CD1c-positive myeloid dendritic cell (primary cell): ENCODE measurements around the gene SGPP1.
"Not testable (repeated sequence)": the region's sequence is repeated elsewhere in the genome, so short reads cannot be mapped to it uniquely, and the experiment has no call there.

Experiments
- DNase-seq: peaks from one replicate; pipeline ENCODE4 v3.0.0-alpha.2; 2016; ENCODE audit errors: extremely low spot score

SGPP1 gene

DNA sequence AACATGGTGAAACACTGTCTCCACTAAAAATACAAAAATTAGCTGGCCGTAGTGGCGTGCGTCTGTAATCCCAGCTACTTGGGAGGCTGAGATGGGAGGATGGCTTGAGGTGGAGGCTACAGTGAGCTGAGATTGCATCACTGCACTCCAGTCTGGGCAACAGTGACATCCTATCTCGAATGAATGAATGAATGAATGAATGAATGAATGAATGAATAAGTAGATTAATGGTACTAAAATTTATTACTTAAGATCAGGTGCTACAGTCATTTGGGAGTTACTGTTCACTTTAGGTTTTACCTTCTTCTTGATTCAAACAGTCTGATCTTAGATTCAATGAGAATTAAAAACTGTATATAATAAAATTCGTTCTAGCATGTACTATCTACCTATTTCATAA, 54.6 kb downstream of the SGPP1 start:
- DNase-seq: no peak

GRCh38 chr14:63672417-63673180, 55.3 kb downstream of the SGPP1 start:
- DNase-seq: no peak

DNA sequence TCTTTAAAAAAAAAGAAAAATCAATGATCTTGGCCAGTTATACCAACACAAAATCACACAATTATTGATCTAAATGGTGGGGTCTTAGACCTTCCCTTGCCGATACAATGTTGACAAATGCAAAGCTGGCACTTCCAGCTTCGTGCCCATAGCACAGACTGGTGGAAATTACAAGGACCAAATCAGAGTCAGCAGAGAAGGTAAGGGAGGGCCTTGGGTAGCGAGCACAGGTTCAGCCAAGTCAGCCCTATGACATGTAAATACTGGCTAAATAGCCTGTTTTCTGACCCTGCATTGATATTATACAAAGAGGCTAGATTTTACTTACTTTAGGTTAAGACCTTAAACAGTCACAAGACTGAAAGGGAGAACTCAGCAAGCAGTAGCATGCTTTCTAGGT, 55.9 kb downstream of the SGPP1 start:
- DNase-seq: no peak

DNA sequence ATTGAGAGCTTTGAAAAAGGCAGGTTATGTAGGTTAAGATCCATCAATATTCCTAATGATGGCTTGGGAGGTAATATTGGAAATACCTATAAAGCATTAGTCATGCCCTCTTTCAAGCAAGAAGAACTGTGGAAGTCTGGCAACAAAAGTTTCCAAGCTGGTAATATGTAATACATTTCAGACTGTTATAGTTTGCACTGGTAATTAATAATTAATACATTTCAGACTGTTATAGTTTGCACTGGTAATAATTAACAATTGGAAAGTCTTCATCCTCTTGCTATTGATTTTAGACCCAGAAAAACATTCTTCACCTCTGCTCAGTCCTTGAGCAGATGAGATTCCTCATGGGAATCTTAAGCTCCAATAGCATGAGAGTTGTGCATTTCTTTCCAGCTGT, 57.2 kb downstream of the SGPP1 start:
- DNase-seq: no peak

DNA sequence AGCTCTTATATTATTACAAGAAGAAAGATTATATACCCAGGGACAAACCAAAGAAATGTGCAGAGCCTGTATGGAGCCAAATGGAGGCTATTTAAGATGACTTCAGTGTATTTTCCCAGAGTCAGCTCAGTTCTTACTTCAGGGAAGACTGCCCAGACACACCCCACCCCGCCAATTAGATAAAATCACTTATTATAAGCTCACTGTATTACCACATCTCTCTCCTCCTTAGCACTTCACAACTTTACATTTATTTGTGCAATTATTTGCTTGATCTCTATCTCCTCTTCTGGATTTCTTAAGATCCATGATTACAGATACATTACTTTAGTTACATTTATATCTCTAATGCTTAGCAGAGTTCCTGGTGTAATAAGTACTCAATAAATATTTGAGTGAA, 61.5 kb downstream of the SGPP1 start:
- no peak for DNase-seq

- DNase-seq: no peak
Measured at GRCh38 chr14:63663428-63664341, 64.2 kb downstream of the SGPP1 start.

- DNase-seq: no peak
Measured at GRCh38 chr14:63662776-63663175, 65.1 kb downstream of the SGPP1 start.

- DNase-seq: not testable (repeated sequence)
Measured at GRCh38 chr14:63661881-63662280, 66.0 kb downstream of the SGPP1 start.

- no peak for DNase-seq
Measured at GRCh38 chr14:63659726-63660125, 68.1 kb downstream of the SGPP1 start.

DNA sequence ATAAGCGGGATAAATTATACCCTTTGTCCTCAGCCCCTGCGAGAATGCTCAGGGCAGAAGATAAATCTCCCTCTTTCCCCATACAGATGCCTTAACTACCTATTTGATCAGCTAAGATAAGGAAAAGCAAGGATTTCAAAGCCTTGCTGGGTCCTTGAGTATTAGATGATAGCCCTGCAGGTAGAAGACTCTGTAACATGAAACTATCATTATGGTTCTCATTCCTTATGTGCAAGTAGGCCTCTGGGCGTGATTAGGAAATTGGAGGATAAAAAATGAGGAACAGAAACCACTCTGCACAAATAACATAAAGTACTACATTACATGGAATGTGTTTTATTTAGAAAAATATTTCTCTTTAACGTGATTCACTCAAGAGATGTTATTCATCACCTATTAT, 71.7 kb downstream of the SGPP1 start:
- DNase-seq: peak; percentile 74

GRCh38 chr14:63654936-63655335, 72.9 kb downstream of the SGPP1 start:
- no peak for DNase-seq

GRCh38 chr14:63654346-63654745, 73.5 kb downstream of the SGPP1 start:
- no peak for DNase-seq

DNA sequence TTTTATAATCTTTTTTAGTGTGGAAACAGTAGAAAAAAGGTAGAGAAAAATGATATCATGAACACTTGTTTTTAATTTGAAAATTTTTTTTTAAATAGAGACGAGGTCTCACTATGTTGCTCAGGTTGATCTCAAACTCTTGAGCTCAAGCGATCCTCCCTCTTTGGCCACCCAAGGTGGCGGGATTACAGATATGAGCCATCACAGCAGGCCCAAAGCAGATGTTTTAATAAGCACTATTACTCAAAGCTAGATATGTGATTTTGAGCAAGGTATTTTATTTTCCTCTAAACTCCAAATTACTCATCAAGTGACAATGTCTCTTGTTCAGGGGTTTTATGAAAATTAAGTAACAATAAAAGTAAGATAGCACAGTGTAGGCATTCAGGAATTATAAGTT, 75.5 kb downstream of the SGPP1 start:
- no peak for DNase-seq

- DNase-seq: peak; percentile 3
Measured at GRCh38 chr14:63650256-63650952, 77.5 kb downstream of the SGPP1 start.

DNA sequence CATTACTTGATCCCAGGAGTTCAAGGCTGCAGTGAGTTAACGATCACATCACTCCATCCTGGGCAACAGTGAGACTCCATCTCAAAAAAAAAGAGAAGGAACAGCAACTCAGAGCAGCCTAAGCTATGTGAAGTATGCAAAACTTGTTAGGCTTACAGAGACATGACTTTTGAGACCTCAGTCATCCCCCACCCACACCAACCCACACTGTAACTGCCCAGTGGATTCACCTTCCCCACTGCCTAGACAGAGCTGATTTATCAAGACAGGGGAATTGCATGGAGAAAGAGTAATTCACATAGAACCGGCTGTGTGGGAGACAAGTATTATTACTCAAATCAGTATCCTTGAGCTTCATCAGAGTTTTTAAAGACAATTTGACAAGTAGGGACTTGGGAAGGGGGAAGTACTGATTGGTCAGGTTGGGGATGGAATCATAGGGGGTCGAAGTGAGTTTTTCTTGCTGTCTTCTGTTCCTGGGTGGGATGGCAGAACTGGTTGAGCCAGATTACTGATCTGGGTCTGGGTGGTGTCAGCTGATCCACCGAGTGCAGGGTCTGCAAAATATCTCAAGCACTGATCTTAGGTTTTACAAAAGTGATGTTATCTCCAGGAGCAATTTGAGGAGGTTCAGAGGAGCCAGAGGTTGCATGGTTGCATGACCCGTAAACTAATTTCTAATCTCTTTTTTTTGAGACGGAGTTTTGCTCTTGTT, 80.0 kb downstream of the SGPP1 start:
- DNase-seq: peak; percentile 7

GRCh38 chr14:63644741-63645140, 83.1 kb downstream of the SGPP1 start:
- no peak for DNase-seq

GRCh38 chr14:63642656-63643382, 85.0 kb downstream of the SGPP1 start:
- no peak for DNase-seq

DNA sequence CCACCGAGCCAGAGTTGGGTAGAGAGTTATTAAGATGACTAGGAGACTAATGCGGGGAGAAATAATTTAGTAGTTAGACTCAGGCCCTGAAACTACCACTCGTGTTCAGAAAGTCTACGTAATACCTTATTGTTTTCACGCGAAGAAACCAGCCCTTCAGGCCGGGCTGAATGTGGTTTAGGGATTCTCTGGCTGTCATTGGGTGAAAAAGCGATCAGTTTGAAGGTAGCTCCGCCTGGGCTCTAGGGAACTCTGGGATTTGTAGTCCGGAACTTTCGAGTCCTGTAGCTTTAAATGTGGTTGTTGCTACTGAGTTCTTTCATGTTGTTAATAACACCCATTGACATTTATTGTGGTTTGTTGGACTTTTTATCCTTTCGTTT, 85.6 kb downstream of the SGPP1 start:
- peak; percentile 95 for DNase-seq

DNA sequence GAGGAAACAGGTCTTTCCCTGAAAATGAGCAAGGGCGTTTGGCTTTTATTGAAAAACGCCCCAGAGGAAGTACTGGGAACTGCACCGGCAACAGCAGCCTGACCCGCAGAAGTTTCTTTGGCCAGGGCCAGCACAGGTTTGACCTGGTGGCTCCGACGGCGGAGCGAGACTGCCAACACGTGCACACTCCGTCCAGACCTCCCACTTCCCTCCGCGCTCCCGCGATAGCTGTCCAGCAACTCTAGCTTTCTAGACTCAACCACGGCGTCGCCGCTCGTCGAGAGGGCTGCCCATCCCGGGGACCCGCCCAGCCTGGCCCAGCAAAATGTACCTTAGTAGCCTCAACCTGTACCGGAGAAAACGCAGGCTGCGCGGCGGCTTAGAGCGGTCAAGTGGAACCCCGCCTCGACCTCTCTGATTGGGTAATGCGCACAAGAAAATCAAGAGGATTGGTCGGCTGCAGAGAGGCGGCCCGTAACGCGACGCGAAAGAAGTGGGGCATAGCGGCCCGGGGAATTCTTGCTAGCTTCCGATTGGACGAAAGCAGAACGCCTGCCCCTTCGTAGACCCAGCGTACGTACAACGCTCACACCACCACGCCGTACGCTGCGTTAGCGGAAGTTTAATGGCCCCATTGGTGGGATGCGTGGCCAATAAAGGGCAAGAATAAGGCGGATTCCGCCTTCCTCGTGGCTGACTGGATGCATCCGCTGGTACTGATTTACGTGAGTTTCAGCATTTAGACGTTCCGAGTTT, 86.2 kb downstream of the SGPP1 start, which contains the start of gene WDR89:
Gene WDR89 (minus strand): TSS at position 399 of the 756 bp plus-strand sequence. CDS start 41,929 bp downstream, outside the sequence.
- peak; percentile 99 for DNase-seq

GRCh38 chr14:63638493-63638892, 89.4 kb downstream of the SGPP1 start:
- DNase-seq: no peak
